Pancreas (tissue), 10 donors: ENCODE measurements around the gene MS4A13. TPM values are rescaled to one million over a fixed set of nuclear protein-coding genes. Genes with fewer than 3 reads are reported as not detected.
"Not testable (repeated sequence)": the region's sequence is repeated elsewhere in the genome, so short reads cannot be mapped to it uniquely, and the experiment has no call there.

Source experiments
- ATAC-seq, 4 donors: fragments of 200-7000 bp; cut with Tn5 transposase; one replicate each; pipeline versions ENCODE4 v1.8.0 to v1.9.1; 2020; ENCODE audit warnings: mild to moderate bottlenecking in 4 of 4, moderate library complexity in 4 of 4
- DNase-seq, 6 donors: peaks; one replicate each; pipeline ENCODE4 v3.0.0-alpha.2; 2020
- FAIRE-seq: peaks from 2 replicates; lab custom pipeline; 2012; peaks lifted over from hg19 to GRCh38; lab: Jason Lieb, UNC
- H3K27ac ChIP-seq, 4 donors: fragments of 200-600 bp; sonication (generic); 1 replicate in 3 of 4; 2 replicates in 1 of 4; pipeline versions ENCODE4 v1.5.0 to v1.8.0; 2020
- H3K27me3 ChIP-seq, 4 donors: fragments of 200-600 bp; one replicate each; pipeline ENCODE4 v1.8.0; 2021
- H3K36me3 ChIP-seq, 3 donors: fragments of 200-600 bp; sonication (generic) in 1 of 3; one replicate each; pipeline versions ENCODE4 v1.5.0 to v1.8.0; 2020 to 2021
- H3K4me1 ChIP-seq, 3 donors: fragments of 200-600 bp; one replicate each; pipeline ENCODE4 v1.8.0; 2021
- H3K4me3 ChIP-seq, 4 donors: fragments of 200-600 bp; sonication (generic) in 2 of 4; one replicate each; pipeline versions ENCODE4 v1.5.0 to v1.8.0; 2020 to 2021
- H3K9me3 ChIP-seq, 4 donors: fragments of 200-600 bp; one replicate each; pipeline ENCODE4 v1.8.0; 2021
- CTCF ChIP-seq, 4 donors: fragments of 200-600 bp; sonication (generic) in 3 of 4; IDR thresholded peaks; one replicate each; pipeline versions ENCODE4 v1.5.0 to v1.8.0; 2021; ENCODE audit warnings: antibody characterized with exemption in 4 of 4
- WGBS, 2 donors: extraction: QIAGEN DNeasy Blood & Tissue Kit; methylation state at CpG; one replicate each; pipeline ENCODE4 v1.1.7; 2013; 5-methylcytosine and 5-hydroxymethylcytosine counted together
- intact Hi-C, 3 donors: fragments of 100-400 bp; cut with DNase I; formaldehyde crosslinking; loops; one replicate each; pipeline versions ENCODE4 v1.11.1 to v1.14.2; 2022
- polyA plus RNA-seq, 2 donors: library from polyadenylated mRNA; stranded (reverse); fragments of 200-250 nt; gene quantifications; one replicate each; pipeline ENCODE4 v1.2.3, GENCODE V29; 2013
- total RNA-seq, 6 donors: library from RNA; stranded (reverse); fragmentation: NEBNext Ultra II Directional in 4 of 6; extraction: Animal tissue kit (Norgen Biotek cat#: 25700) in 4 of 6; gene quantifications; one replicate each; pipeline versions ENCODE4 v1.2.1 to v1.2.4, GENCODE V29; 2021 to 2023
- donor health status: healthy with polysubstance abuse.
- donor health status: DM: no; HTN: no; CAD: no; lungs with moderate emphysema.
- donor health status: DM: no; HTN: no; CAD: no.
- donor health status: control.
- donor health status: control.
- donor health status: Bipolar disorder and iron deficiency.
- donor health status: DM: yes; HTN: yes; CAD: no.
- donor health status: DM: no; HTN: no; CAD: no.
- donor health status: DM: no; HTN: no; CAD: no.
- donor health status: DM: yes; HTN: yes; CAD: no.

MS4A13 gene
- total and polyA plus RNA-seq, 8 donors: not detected

DNA sequence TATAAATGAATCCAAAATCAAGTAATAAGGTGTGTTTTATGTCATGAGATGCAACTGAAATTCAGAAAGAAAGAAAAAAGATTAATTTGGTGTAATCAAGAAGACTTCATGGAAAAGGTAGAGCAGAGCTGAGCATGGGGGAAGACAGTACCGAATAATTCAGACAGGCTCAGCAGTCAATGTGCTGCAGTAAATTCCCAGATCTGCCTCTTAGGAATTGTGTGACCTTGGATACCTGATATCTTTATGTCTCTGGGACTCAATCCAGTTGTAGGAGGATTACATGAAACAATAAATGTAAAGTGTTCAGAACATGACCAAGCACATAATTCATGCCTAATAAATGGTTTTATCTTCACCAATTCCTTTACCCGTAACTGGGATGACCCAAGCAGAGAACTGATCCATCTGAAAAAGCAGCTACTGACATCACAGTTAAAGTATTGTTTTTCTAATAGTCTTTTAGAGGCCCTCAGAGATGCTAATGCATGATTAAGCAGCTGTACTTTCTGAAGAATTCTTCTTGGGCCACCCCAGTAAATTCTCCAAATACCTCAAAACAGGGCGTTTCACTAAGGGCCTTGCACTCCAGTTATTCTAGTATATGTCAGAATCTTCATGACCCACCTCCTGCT lies 14.8 kb upstream of the MS4A13 start:
- ATAC-seq: no peak
- H3K4me1 ChIP-seq: no peaks in the 10 kb centered on the region
- no peaks in the 10 kb centered on the region for H3K27me3 ChIP-seq
- H3K4me3 ChIP-seq: no peak overlapping the region
- FAIRE-seq: no peak
- 44 to 46% methylated on average over 3 of the region's 3 CpGs for WGBS, 2 donors
- DNase-seq: no peak
- H3K36me3 ChIP-seq: no peaks in the 10 kb centered on the region
- no peak overlapping the region for H3K27ac ChIP-seq
- TF ChIP-seq CTCF (IDR thresholded peaks at IDR 0.05): no peak
- H3K9me3 ChIP-seq: no peaks in the 10 kb centered on the region
- intact Hi-C loops: no loop called here

GRCh38 chr11:60502221-60502775 lies 12.9 kb upstream of the MS4A13 start:
- Histone ChIP-seq H3K27me3 (no peaks in the 10 kb centered on the region), H3K9me3 (no peaks in the 10 kb centered on the region), H3K4me3 (no peak overlapping the region), H3K36me3 (no peaks in the 10 kb centered on the region), H3K27ac (no peak overlapping the region), H3K4me1 (no peaks in the 10 kb centered on the region)
- ATAC-seq (no peak), FAIRE-seq (peak; percentile 43), DNase-seq (no peak)
- TF ChIP-seq CTCF (IDR thresholded peaks at IDR 0.05): no peak
- WGBS, 2 donors: 48 to 50% methylated on average over 3 of the region's 3 CpGs
- intact Hi-C loops: no loop called here

GRCh38 chr11:60504219-60504905 lies 10.8 kb upstream of the MS4A13 start:
- no peak overlapping the region for H3K4me3 ChIP-seq
- no peak for TF ChIP-seq CTCF (IDR thresholded peaks at IDR 0.05)
- FAIRE-seq (no peak), ATAC-seq (no peak), DNase-seq (no peak)
- H3K9me3 ChIP-seq: no peaks in the 10 kb centered on the region
- 75% methylated on average over 3 of the region's 3 CpGs for WGBS, 2 donors
- no peaks in the 10 kb centered on the region for H3K4me1 ChIP-seq
- intact Hi-C loops: no loop called here
- no peaks in the 10 kb centered on the region for H3K27me3 ChIP-seq
- no peaks in the 10 kb centered on the region for H3K36me3 ChIP-seq
- no peak overlapping the region for H3K27ac ChIP-seq

DNA sequence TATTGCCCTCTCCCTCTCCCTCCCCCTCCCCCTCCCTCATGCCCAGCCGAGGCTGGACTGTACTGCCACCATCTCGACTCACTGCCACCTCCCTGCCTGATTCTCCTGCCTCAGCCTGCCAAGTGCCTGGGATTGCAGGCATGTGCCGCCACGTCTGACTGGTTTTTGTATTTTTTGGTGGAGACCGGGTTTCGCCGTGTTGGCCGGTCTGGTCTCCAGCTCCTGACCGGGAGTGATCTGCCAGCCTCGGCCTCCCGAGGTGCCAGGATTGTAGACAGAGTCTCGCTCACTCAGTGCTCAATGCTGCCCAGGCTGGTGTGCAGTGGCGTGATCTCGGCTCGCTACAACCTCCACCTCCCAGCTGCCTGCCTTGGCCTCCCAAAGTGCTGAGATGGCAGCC lies 5.6 kb upstream of the MS4A13 start:
- H3K4me1 ChIP-seq, H3K36me3 ChIP-seq, ATAC-seq, DNase-seq, intact Hi-C loops, H3K27ac ChIP-seq, H3K27me3 ChIP-seq, H3K4me3 ChIP-seq, H3K9me3 ChIP-seq, FAIRE-seq: not testable (repeated sequence)
- WGBS, 2 donors: 78 to 80% methylated on average over 15 of the region's 15 CpGs

- H3K4me3 ChIP-seq, H3K27ac ChIP-seq, H3K36me3 ChIP-seq, H3K9me3 ChIP-seq, H3K27me3 ChIP-seq, ATAC-seq, H3K4me1 ChIP-seq, intact Hi-C loops, DNase-seq, FAIRE-seq: not testable (repeated sequence)
- WGBS, 2 donors: 89 to 97% methylated on average over 16 to 28 of the region's 28 CpGs
Measured at GRCh38 chr11:60510209-60510608, 5.0 kb upstream of the MS4A13 start.

- H3K4me1 ChIP-seq: no peaks in the 10 kb centered on the region
- no peak for TF ChIP-seq CTCF (IDR thresholded peaks at IDR 0.05)
- FAIRE-seq (no peak), DNase-seq (no peak), ATAC-seq (no peak)
- H3K27ac ChIP-seq: no peak overlapping the region
- intact Hi-C loops: no loop called here
- H3K4me3 ChIP-seq: no peak overlapping the region
- 70% methylated on average over 6 of the region's 6 CpGs for WGBS, 2 donors
- H3K36me3 ChIP-seq: no peaks in the 10 kb centered on the region
- H3K27me3 ChIP-seq: no peaks in the 10 kb centered on the region
- no peaks in the 10 kb centered on the region for H3K9me3 ChIP-seq
Measured at GRCh38 chr11:60511393-60511792, 3.8 kb upstream of the MS4A13 start.
